ENCODE data around the gene FZD10.

FZD10 gene

GRCh38 chr12:130132831-130133511 lies 29.3 kb upstream of the FZD10 start:
- no peak for DNase-seq (ENCODE audit: low read depth in 2 of 2)

- DNase-seq (ENCODE audit: low read depth in 2 of 2) = no peak
Measured at GRCh38 chr12:130133851-130134562, 28.3 kb upstream of the FZD10 start.

DNA sequence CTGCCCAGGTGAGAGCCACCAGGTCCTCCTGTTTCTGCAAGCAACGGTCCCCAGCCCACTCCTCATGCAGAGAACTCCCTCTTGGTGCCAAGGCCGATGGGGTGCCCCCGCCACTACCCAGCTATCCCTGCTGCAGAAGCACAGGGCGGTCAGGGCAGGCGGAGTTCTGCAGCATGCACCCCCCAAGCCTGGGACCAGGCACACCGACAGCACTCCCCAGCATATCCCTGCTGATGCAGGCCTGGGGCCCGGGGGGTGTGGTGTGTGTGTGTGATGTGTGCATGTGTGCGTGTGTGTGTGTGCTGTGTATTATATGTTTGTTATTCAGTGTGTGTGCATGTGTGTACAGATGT lies 27.7 kb upstream of the FZD10 start:
- DNase-seq (ENCODE audit: low read depth in 2 of 2) = no peak

- DNase-seq (ENCODE audit: low read depth in 2 of 2) = no peak
Measured at GRCh38 chr12:130136509-130137039, 25.7 kb upstream of the FZD10 start.

DNA sequence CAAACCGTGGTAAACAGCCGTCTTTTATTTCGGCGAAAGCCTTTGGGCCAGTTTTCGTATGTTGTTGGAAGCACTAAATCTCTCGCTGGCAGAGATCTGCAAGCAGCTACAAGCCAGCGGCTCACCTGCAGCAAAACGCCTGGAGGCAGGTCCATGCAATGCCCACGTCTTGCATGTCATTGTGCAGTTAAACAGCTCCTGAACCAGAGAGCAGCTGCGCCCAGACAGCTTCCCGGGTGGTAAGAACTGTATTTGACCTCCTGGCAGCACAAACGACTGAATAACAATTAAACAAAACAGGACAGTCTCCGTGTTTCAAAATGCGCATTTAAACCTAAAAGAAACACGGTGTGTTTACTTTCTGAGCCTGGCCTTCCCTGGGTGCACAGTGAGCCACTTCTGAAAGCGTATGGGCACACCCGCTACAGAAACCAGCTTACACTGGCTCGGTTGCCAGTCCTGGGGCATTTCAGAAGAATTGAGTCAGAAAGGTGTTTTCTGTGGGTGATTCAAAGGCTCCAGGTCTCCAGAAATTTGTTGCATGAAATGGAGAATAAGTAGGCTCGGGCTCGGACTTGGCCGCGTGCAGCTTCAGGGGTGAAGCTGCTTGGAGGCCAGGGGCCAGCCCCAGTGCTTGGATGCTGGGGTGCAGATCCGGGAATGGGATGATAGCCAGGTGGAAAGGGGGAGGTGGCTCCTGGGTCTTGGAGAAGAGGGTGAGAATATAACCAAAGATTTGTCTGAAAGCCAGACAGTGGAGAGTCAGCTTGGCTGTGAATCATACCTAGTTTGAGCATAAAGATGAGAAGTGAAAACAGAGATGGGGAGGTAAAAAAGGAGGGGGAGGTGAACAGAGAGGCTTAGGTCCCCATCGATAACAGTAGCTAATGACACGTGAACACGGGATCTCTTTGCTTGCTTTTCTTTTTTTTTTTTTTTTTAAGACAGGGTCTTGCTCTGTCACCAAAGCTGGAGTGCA lies 24.9 kb upstream of the FZD10 start:
- no peak for DNase-seq (ENCODE audit: low read depth in 2 of 2)

- no peak for DNase-seq (ENCODE audit: low read depth in 2 of 2)
Measured at GRCh38 chr12:130138478-130138877, 23.8 kb upstream of the FZD10 start.

GRCh38 chr12:130139567-130140421 lies 22.5 kb upstream of the FZD10 start:
- DNase-seq (ENCODE audit: low read depth in 2 of 2) = peak in 1 of 2 experiments; percentile 15

- no peak for DNase-seq (ENCODE audit: low read depth in 2 of 2)
Measured at GRCh38 chr12:130141105-130141504, 21.2 kb upstream of the FZD10 start.

DNA sequence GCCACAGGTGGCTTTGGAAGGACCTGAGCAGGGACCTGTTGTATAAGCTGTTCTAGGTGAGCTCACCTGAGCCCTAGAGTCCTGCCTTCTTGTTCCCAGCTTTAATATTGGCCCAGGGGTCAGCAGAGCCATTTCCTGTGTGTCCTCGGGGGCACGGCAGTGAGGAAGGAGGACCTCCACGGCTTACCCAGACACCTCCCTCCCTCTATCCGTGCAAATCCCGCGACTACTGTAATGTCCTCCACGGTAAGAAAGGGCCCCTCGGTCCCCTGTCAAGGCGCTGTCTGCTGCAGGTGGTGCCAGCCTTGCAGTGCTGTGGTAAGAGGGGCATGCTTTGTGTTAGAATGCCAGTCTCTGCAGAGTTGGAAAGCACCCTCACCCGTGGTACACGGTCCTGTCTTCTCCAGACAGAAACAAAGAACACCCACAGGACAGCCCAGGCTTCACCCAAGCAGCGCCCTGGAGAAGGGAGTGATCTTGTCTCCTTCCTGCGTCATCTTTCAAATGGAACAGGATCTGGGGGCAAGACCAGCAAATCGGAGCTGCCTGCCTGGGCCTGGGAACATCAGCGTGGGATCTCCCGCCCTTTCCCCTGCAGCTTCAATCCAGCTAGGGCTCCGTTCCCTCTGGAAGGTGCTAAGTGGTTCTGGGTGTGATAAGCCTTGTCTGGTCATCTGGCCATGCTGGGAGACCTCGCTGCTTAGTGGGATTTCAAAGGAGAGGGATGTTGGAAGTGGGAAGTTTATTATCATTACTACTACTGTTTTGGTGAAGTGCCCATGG lies 20.2 kb upstream of the FZD10 start:
- DNase-seq (ENCODE audit: low read depth in 2 of 2) = no peak

DNA sequence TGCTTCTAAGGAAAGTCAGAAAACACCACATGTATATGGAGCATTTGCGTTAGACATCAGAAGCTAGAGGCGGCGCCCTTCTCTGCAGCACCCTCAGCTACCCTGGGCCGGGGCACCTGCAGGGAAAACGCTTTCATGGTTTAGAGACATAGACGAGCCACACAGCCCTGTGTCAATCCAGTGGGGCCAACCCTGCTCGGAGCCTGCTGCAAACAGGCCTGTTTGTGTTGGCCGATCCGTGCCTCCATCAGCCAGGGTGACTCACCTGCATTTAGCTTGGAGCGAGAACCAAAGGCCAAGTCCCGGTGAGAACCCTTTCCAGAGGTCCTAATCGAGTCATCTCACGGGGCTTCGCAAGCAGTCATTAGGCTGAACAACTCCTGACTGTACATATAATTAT lies 19.5 kb upstream of the FZD10 start:
- DNase-seq (ENCODE audit: low read depth in 2 of 2) = no peak

DNA sequence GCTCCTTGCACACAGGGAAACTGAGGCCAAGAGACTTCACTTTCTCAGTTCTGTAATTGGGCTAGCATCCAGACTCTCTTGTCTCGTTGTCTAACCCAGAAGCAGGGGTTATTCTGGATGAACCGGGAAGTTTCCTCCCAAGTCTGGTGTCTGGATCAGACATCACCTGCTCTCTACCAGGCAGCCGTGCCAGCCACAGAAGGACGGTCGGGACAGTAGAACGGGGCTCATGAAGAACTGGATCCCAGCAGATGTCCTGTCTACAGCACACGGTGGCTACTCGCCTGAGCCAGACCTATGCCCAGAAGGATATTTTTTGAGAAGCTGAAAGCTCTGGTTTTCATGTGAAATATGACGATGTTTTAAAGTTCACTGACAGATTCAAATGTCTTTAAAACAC lies 19.1 kb upstream of the FZD10 start:
- no peak for DNase-seq (ENCODE audit: low read depth in 2 of 2)

GRCh38 chr12:130144256-130144655 lies 18.0 kb upstream of the FZD10 start:
- no peak for DNase-seq (ENCODE audit: low read depth in 2 of 2)

- no peak for DNase-seq (ENCODE audit: low read depth in 2 of 2)
Measured at GRCh38 chr12:130145731-130146130, 16.5 kb upstream of the FZD10 start.

- DNase-seq (ENCODE audit: low read depth in 2 of 2) = no peak
Measured at GRCh38 chr12:130146176-130146931, 15.9 kb upstream of the FZD10 start.

- DNase-seq (ENCODE audit: low read depth in 2 of 2) = no peak
Measured at GRCh38 chr12:130147875-130148596, 14.2 kb upstream of the FZD10 start.

DNA sequence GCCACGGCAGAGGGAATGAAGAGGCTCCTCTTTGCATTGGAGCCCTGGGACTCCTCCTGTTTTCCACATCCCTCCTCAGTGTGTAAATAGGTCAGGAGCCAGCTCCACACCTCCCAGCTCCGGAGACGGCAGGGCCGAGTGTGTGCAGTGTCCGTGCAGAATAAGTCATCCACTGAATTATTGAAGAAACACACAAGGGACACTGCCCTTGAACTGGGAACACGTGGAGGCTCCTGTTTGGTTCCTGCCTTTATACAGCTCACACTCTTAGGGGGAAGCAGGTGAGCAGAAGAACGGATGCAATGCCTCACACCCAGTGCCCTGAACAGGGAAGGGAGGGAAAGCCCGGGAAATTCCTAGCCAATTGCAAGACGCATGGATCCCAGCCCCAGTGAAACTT lies 10.4 kb upstream of the FZD10 start:
- DNase-seq (ENCODE audit: low read depth in 2 of 2) = no peak

GRCh38 chr12:130152386-130152785 lies 9.9 kb upstream of the FZD10 start:
- no peak for DNase-seq (ENCODE audit: low read depth in 2 of 2)

- DNase-seq (ENCODE audit: low read depth in 2 of 2) = no peak
Measured at GRCh38 chr12:130153803-130154202, 8.5 kb upstream of the FZD10 start.

Measured in fibroblast of skin of left quadriceps (primary cell).